ENCODE measurements around the gene GPR149. TPM values are rescaled to one million over a fixed set of nuclear protein-coding genes. Genes with fewer than 3 reads are reported as not detected.

The GPR149 gene
- total RNA-seq, 1 experiment from 2014 or later = not detected

DNA sequence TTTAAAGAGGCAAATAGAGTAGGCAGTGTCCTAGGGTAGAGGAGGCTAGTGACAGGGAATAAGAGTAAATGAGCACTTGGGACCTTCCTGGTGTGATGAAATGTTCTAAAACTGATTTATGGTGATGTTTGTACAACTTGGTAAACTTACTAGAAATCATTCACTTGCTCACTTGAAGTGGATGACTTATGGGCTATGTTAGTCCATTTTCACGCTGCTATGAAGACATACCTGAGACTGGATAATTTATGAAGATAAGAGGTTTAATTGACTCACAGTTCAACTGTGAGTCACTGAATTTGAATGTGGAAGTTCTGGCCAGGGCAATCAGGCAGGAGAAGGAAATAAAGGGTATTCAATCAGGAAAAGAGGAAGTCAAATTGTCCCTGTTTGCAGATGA lies 74.0 kb downstream of the GPR149 start:
- H3K27me3 ChIP-seq (replicated peaks; ENCODE audit: control insufficient read depth, insufficient read depth, low read length) = no peaks in the 10 kb centered on the region
- peaks cover 14% of the 10 kb centered on the region for H3K4me1 ChIP-seq
- no peaks in the 10 kb centered on the region for H3K9me3 ChIP-seq
- no peak overlapping the region for H3K4me3 Mint-ChIP-seq (ENCODE audit: unreplicated experiment)
- H3K36me3 ChIP-seq (ENCODE audit: control insufficient read depth, insufficient read depth, low read length) = no peaks in the 10 kb centered on the region
- no peaks in the 10 kb centered on the region for H3K27me3 Mint-ChIP-seq (ENCODE audit: insufficient read depth, unreplicated experiment)
- POLR2A ChIA-PET = no interaction called here
- no peaks in the 10 kb centered on the region for H3K9me3 Mint-ChIP-seq (ENCODE audit: unreplicated experiment)
- no peaks in the 10 kb centered on the region for H3K36me3 Mint-ChIP-seq (ENCODE audit: insufficient read depth, unreplicated experiment)
- peaks cover 19% of the 10 kb centered on the region for H3K4me1 Mint-ChIP-seq (ENCODE audit: low read depth, unreplicated experiment)
- intact Hi-C loops (cut with micrococcal nuclease; ENCODE audit: unreplicated experiment) = loop anchor here (1.0 kb wide), 1 partner anchor 34 kb away; no protein-coding TSS in a partner anchor
- no peak overlapping the region for H3K4me3 ChIP-seq (ENCODE audit: low read depth, low read length)
- TF ChIP-seq, protein P1, sequence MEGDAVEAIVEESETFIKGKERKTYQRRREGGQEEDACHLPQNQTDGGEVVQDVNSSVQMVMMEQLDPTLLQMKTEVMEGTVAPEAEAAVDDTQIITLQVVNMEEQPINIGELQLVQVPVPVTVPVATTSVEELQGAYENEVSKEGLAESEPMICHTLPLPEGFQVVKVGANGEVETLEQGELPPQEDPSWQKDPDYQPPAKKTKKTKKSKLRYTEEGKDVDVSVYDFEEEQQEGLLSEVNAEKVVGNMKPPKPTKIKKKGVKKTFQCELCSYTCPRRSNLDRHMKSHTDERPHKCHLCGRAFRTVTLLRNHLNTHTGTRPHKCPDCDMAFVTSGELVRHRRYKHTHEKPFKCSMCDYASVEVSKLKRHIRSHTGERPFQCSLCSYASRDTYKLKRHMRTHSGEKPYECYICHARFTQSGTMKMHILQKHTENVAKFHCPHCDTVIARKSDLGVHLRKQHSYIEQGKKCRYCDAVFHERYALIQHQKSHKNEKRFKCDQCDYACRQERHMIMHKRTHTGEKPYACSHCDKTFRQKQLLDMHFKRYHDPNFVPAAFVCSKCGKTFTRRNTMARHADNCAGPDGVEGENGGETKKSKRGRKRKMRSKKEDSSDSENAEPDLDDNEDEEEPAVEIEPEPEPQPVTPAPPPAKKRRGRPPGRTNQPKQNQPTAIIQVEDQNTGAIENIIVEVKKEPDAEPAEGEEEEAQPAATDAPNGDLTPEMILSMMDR (IDR thresholded peaks at IDR 0.05; ENCODE audit: insufficient read depth in 1 of 2, low read depth in 1 of 2, low read length in 1 of 2, severe bottlenecking in 1 of 2, unreplicated experiment in 1 of 2) = no peak
- no TSS peak for BruUV-seq (replicated peaks)
- peak overlapping the region; percentile 33 for H3K27ac Mint-ChIP-seq (ENCODE audit: unreplicated experiment)
- CTCF ChIA-PET = no interaction called here
- peak; percentile 51 to 52 for DNase-seq

DNA sequence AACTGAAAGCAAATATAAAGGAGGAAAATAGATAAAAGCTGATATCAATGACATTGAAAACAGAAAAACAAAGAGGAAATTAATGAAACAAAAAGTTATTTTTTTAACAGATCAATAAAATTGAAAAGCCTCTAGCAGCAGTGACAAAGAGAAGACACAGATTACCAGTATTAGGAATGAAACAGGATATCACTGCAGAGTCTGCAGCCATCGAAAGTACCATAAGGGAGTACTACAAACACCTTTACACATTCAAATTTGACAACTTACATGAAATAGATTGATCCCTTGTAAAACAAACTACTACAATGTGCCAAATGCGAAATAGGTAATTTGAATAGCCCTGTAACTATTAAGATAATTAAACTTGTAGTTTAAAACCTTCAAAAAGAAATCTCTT lies 80.8 kb downstream of the GPR149 start:
- H3K4me3 Mint-ChIP-seq (ENCODE audit: unreplicated experiment) = no peak overlapping the region
- no peak for DNase-seq

DNA sequence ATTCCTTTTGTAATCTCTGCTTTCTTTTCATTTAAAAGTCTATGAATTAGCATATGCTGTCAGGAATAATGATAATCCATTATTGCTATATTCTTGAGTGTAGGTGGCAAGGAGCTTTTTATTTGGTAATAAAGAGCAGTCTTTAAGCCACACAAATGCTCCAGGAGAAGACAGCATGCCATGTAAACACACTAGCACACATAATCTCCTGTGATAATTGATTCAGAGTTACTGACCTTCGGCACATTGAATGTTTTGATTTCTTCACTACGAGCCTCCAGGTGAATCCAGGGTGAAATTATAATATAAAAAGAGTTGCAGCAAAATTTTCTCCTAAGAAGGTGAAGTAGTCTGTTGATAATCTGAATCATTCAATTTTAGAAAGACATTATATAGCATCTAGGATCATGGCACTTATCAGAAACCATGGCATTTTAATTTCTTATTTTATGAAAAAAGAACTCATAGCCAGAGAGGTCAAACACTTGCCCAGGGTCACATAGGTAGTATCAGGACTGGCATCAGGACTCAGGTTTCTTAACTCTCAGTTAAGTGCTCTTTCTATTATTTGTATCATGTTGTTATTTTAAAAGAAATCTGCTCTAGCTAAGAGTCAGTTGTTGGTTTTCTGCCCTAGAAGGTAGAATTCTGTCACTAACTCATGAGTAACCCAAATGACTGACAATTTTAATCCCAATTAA lies 84.4 kb downstream of the GPR149 start:
- no peaks in the 10 kb centered on the region for H3K27me3 Mint-ChIP-seq (ENCODE audit: insufficient read depth, unreplicated experiment)
- H3K27ac Mint-ChIP-seq (ENCODE audit: unreplicated experiment) = no peak overlapping the region
- Histone ChIP-seq H3K9me3 (no peaks in the 10 kb centered on the region), H3K4me1 (no peaks in the 10 kb centered on the region), H3K36me3 (ENCODE audit: control insufficient read depth, insufficient read depth, low read length) (no peaks in the 10 kb centered on the region), H3K27me3 (replicated peaks; ENCODE audit: control insufficient read depth, insufficient read depth, low read length) (no peaks in the 10 kb centered on the region), H3K4me3 (ENCODE audit: low read depth, low read length) (no peak overlapping the region)
- no peaks in the 10 kb centered on the region for H3K4me1 Mint-ChIP-seq (ENCODE audit: low read depth, unreplicated experiment)
- no peak for DNase-seq
- ChIA-PET POLR2A (no interaction called here), CTCF (no interaction called here)
- no peaks in the 10 kb centered on the region for H3K9me3 Mint-ChIP-seq (ENCODE audit: unreplicated experiment)
- no peaks in the 10 kb centered on the region for H3K36me3 Mint-ChIP-seq (ENCODE audit: insufficient read depth, unreplicated experiment)
- no TSS peak for BruUV-seq (replicated peaks)
- TF ChIP-seq, protein P1 (IDR thresholded peaks at IDR 0.05; ENCODE audit: insufficient read depth in 1 of 2, low read depth in 1 of 2, low read length in 1 of 2, severe bottlenecking in 1 of 2, unreplicated experiment in 1 of 2) = no peak
- H3K4me3 Mint-ChIP-seq (ENCODE audit: unreplicated experiment) = no peak overlapping the region
- intact Hi-C loops (cut with micrococcal nuclease; ENCODE audit: unreplicated experiment) = no loop called here

More for the DNA sequence above, 80.8 kb downstream of the GPR149 start:
- H3K27ac Mint-ChIP-seq (ENCODE audit: unreplicated experiment) = no peak overlapping the region
- Histone ChIP-seq H3K36me3 (ENCODE audit: control insufficient read depth, insufficient read depth, low read length) (no peaks in the 10 kb centered on the region), H3K27me3 (replicated peaks; ENCODE audit: control insufficient read depth, insufficient read depth, low read length) (no peaks in the 10 kb centered on the region), H3K4me1 (no peaks in the 10 kb centered on the region), H3K9me3 (no peaks in the 10 kb centered on the region), H3K4me3 (ENCODE audit: low read depth, low read length) (no peak overlapping the region)
- intact Hi-C loops (cut with micrococcal nuclease; ENCODE audit: unreplicated experiment) = no loop called here
- H3K9me3 Mint-ChIP-seq (ENCODE audit: unreplicated experiment) = no peaks in the 10 kb centered on the region
- BruUV-seq (replicated peaks) = no TSS peak
- POLR2A ChIA-PET = no interaction called here
- CTCF ChIA-PET = no interaction called here
- TF ChIP-seq, protein P1 (IDR thresholded peaks at IDR 0.05; ENCODE audit: insufficient read depth in 1 of 2, low read depth in 1 of 2, low read length in 1 of 2, severe bottlenecking in 1 of 2, unreplicated experiment in 1 of 2) = no peak
- no peaks in the 10 kb centered on the region for H3K36me3 Mint-ChIP-seq (ENCODE audit: insufficient read depth, unreplicated experiment)
- H3K27me3 Mint-ChIP-seq (ENCODE audit: insufficient read depth, unreplicated experiment) = no peaks in the 10 kb centered on the region
- H3K4me1 Mint-ChIP-seq (ENCODE audit: low read depth, unreplicated experiment) = peaks cover 5% of the 10 kb centered on the region

All from Caco-2 (cell line).